ENCODE results near the gene MMP1. TPM values are rescaled to one million over a fixed set of nuclear protein-coding genes. Genes with fewer than 3 reads are reported as not detected.
A peak's percentile ranks its signal among the peaks of the same experiment; 100 is the strongest.

MMP1 gene
- total RNA-seq (2014; rRNA removed; shearing (Covaris generic)): 0.03 TPM in 1 of 2 replicates, not detected in the other

- no peak for DNase-seq
- Histone ChIP-seq H3K27me3 (ENCODE audit: control insufficient read depth, insufficient read depth, low read length) (no peaks in the 10 kb centered on the region), H3K36me3 (replicated peaks; ENCODE audit: control insufficient read depth, insufficient read depth, low read length) (no peaks in the 10 kb centered on the region), H3K4me3 (ENCODE audit: insufficient read depth, low read depth, low read length) (no peak within 1 kb of the TSS)
These were observed at the start of gene MMP1 for GRCh38 chr11:102798012-102798746. Gene MMP1, minus strand, starts transcription at chr11:102798160. Its CDS starts 68 bp downstream, at chr11:102798092.

DNA sequence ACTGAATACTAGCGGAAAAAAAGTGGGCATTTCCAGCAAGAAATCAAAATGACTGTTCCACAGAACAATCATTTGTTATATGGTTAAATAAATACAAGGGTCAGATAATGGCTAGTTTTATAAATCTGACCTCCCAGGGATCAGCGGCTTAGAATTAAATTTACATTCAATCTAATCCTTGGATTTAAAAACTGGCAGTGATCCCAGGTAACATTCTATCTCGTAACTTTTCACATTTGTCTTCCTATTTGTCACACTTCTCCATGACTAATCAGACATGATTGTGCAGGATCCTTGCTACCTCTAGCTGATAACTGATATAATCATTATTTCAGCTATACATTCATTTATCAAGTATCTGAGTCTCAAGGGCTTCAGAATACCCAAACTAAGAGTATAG is 48.3 kb upstream of the MMP1 start:
- Histone ChIP-seq H3K27me3 (ENCODE audit: control insufficient read depth, insufficient read depth, low read length) (no peaks in the 10 kb centered on the region), H3K36me3 (replicated peaks; ENCODE audit: control insufficient read depth, insufficient read depth, low read length) (no peaks in the 10 kb centered on the region), H3K4me3 (ENCODE audit: insufficient read depth, low read depth, low read length) (no peak overlapping the region)
- DNase-seq: no peak

DNA sequence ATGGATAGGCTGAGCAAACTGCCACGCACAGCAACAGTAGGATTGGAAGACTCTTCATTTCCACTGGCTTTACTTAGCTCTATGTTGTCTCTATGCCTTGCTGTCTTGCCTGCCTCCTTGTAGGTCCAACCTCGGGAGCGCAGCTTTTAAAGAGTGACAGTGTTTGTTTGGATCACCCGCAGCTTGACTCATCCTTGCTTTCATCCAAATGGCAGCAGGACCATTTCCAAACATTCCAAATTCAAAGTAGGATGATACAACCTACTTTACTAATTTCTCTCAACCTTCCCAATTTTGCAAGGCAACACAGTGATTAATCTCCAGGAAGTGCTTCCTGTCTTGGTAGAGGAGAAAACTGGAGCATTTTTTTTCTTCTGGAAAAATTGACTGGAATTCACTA is 45.5 kb upstream of the MMP1 start, which contains the start of gene MMP3:
TSS of gene MMP3 (minus strand) at position 121 of the 400 bp plus-strand sequence. CDS start at position 58, 63 bp downstream.
- Histone ChIP-seq H3K4me3 (ENCODE audit: insufficient read depth, low read depth, low read length) (no peak within 1 kb of the TSS), H3K36me3 (replicated peaks; ENCODE audit: control insufficient read depth, insufficient read depth, low read length) (no peaks in the 10 kb centered on the region), H3K27me3 (ENCODE audit: control insufficient read depth, insufficient read depth, low read length) (no peaks in the 10 kb centered on the region)
- DNase-seq: no peak

- Histone ChIP-seq H3K36me3 (replicated peaks; ENCODE audit: control insufficient read depth, insufficient read depth, low read length) (no peaks in the 10 kb centered on the region), H3K4me3 (ENCODE audit: insufficient read depth, low read depth, low read length) (no peak overlapping the region)
These were observed 45.0 kb upstream of the MMP1 start for GRCh38 chr11:102842930-102843329.

DNA sequence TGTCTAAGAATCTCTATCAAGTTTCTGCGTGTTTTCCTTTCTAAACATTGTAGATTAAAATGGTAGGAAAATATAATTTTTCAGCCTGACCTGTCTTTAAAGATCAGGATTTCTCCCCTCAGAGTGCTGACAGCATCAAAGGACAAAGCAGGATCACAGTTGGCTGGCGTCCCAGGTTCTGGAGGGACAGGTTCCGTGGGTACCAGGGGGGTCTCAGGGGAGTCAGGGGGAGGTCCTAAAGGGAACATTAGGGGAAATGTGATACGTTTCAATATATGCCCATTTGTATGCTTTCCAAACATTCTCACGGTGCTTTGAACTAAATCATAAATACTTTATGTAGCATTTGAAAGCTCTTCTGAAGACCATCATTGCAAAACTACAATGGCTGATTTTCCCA is 42.1 kb upstream of the MMP1 start:
- no peaks in the 10 kb centered on the region for H3K27me3 ChIP-seq (ENCODE audit: control insufficient read depth, insufficient read depth, low read length)
- H3K36me3 ChIP-seq (replicated peaks; ENCODE audit: control insufficient read depth, insufficient read depth, low read length): no peaks in the 10 kb centered on the region
- H3K4me3 ChIP-seq (ENCODE audit: insufficient read depth, low read depth, low read length): no peak overlapping the region
- DNase-seq: no peak

More at GRCh38 chr11:102842930-102843329, 45.0 kb upstream of the MMP1 start:
- no peak for DNase-seq
- no peaks in the 10 kb centered on the region for H3K27me3 ChIP-seq (ENCODE audit: control insufficient read depth, insufficient read depth, low read length)

GRCh38 chr11:102837646-102838045 is 39.7 kb upstream of the MMP1 start:
- no peaks in the 10 kb centered on the region for H3K36me3 ChIP-seq (replicated peaks; ENCODE audit: control insufficient read depth, insufficient read depth, low read length)

GRCh38 chr11:102837156-102837555 is 39.2 kb upstream of the MMP1 start:
- no peaks in the 10 kb centered on the region for H3K27me3 ChIP-seq (ENCODE audit: control insufficient read depth, insufficient read depth, low read length)
- no peak overlapping the region for H3K4me3 ChIP-seq (ENCODE audit: insufficient read depth, low read depth, low read length)
- no peaks in the 10 kb centered on the region for H3K36me3 ChIP-seq (replicated peaks; ENCODE audit: control insufficient read depth, insufficient read depth, low read length)
- no peak for DNase-seq

More at GRCh38 chr11:102837646-102838045, 39.7 kb upstream of the MMP1 start:
- Histone ChIP-seq H3K27me3 (ENCODE audit: control insufficient read depth, insufficient read depth, low read length) (no peaks in the 10 kb centered on the region), H3K4me3 (ENCODE audit: insufficient read depth, low read depth, low read length) (no peak overlapping the region)
- no peak for DNase-seq

DNA sequence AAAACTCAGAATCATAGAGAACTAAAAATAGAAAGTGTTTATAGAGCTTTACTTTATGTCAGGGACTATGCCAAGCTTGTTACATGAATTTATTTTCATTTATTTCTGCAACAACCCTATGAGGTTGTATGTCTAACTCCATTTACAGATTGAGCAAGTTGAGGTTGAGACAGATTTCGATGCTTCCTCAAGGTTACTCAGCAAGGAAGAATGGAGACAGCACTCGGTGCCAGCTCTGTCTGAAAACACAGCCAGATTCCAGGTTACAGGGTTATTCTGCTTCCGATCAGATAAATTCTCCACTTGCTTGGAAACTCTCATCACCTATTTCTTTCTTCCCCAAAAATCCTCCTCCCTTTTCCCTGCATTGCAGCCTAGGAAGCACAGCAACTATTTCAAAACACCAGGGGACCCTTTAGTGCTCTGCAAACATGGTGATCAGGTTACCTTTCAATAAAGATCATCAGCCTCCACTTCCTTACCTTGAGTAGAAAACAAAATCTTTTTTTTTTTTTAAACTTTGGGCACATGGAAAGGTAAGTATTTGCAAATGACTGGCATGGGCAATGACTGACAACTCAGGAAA is 38.4 kb upstream of the MMP1 start:
- DNase-seq: no peak
- H3K36me3 ChIP-seq (replicated peaks; ENCODE audit: control insufficient read depth, insufficient read depth, low read length): no peaks in the 10 kb centered on the region

GRCh38 chr11:102833731-102834130 is 35.8 kb upstream of the MMP1 start:
- H3K36me3 ChIP-seq (replicated peaks; ENCODE audit: control insufficient read depth, insufficient read depth, low read length): no peaks in the 10 kb centered on the region
- no peaks in the 10 kb centered on the region for H3K27me3 ChIP-seq (ENCODE audit: control insufficient read depth, insufficient read depth, low read length)
- DNase-seq: no peak
- no peak overlapping the region for H3K4me3 ChIP-seq (ENCODE audit: insufficient read depth, low read depth, low read length)

More for the DNA sequence above, 38.4 kb upstream of the MMP1 start:
- H3K27me3 ChIP-seq (ENCODE audit: control insufficient read depth, insufficient read depth, low read length): no peaks in the 10 kb centered on the region
- no peak overlapping the region for H3K4me3 ChIP-seq (ENCODE audit: insufficient read depth, low read depth, low read length)

DNA sequence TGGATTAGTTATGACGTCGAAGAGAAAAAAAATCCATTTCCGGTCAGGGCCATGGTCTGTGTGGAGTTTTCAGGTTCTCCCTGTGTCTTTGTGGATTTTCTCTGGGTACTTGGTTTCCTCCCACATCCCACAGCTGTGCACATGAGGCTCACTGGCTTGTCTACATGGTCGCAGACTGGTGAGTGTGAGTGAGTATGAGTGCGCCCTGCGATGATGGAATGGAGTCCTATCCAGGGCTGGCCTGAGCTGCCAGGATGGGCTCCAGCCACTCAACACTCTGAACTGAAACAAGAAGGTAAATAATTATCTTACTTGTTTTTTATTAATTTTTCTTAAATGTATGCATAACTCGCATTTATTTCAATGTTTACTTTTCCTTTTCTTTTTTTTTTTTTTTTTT is 34.7 kb upstream of the MMP1 start:
- no peak for DNase-seq
- H3K27me3 ChIP-seq (ENCODE audit: control insufficient read depth, insufficient read depth, low read length): no peaks in the 10 kb centered on the region
- no peak overlapping the region for H3K4me3 ChIP-seq (ENCODE audit: insufficient read depth, low read depth, low read length)
- H3K36me3 ChIP-seq (replicated peaks; ENCODE audit: control insufficient read depth, insufficient read depth, low read length): no peaks in the 10 kb centered on the region

- peak overlapping the region; percentile 4; the same call in 1 of the 2 replicates for H3K4me3 ChIP-seq (ENCODE audit: insufficient read depth, low read depth, low read length)
- no peaks in the 10 kb centered on the region for H3K27me3 ChIP-seq (ENCODE audit: control insufficient read depth, insufficient read depth, low read length)
- no peaks in the 10 kb centered on the region for H3K36me3 ChIP-seq (replicated peaks; ENCODE audit: control insufficient read depth, insufficient read depth, low read length)
- peak; percentile 66 for DNase-seq
These were observed 33.8 kb upstream of the MMP1 start for GRCh38 chr11:102831489-102832440.

DNA sequence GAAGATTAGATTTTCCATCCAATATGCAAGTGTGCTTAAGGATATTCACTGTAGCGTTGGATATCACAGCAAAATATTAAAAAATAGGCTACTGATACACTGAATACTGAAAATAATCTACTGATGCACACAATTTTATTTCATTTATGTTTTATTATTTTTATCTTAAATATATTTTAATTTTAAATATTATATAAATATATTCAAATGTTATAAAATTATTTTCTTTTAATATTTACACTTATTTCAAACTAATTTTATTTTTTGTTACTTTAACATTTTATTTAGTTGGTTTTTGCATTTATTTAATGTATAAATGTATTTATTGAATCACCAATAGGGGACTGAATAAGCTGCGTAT is 33.1 kb upstream of the MMP1 start:
- Histone ChIP-seq H3K4me3 (ENCODE audit: insufficient read depth, low read depth, low read length) (no peak overlapping the region), H3K27me3 (ENCODE audit: control insufficient read depth, insufficient read depth, low read length) (no peaks in the 10 kb centered on the region), H3K36me3 (replicated peaks; ENCODE audit: control insufficient read depth, insufficient read depth, low read length) (no peaks in the 10 kb centered on the region)
- no peak for DNase-seq

DNA sequence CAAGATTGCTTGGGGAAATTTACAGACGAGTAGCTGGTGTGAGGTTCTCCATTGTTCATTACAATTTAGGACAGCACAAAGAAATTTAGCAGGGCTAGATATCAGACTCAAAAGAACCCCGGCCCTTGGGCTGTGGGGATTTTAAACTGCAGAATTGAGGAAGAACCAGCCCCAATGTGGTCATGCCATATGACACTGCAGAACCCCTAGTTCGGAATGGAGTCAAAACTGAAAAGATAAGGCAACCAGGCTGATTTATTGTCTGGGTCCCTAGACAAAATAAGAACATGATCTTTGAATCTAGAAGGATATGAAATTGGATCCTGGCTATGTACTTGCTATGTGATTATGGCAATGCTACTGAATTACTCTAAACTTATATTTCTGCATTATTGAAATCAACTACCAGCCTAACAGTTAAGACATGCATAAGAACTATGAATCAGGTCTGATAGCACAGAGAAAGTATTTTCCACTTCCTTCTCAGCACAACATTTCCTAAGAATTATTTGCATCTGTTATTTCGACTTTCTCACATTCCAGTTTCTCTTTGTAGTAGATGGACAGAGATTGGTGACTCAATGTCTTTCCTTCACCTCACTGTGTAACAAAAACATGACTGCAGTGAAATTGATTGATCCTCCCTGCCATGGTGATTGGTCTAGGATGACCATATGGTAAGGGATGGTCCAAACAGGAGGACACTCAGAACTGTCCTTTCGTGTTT is 32.2 kb upstream of the MMP1 start:
- no peaks in the 10 kb centered on the region for H3K36me3 ChIP-seq (replicated peaks; ENCODE audit: control insufficient read depth, insufficient read depth, low read length)
- no peak overlapping the region for H3K4me3 ChIP-seq (ENCODE audit: insufficient read depth, low read depth, low read length)
- DNase-seq: no peak
- no peaks in the 10 kb centered on the region for H3K27me3 ChIP-seq (ENCODE audit: control insufficient read depth, insufficient read depth, low read length)

Data from H7 (cell line).